ENCODE measurements around the gene HPS4.
A peak's percentile ranks its signal among the peaks of the same experiment; 100 is the strongest.

Gene HPS4

GRCh38 chr22:26481694-26482093 lies 1.9 kb downstream of the HPS4 start:
- no peaks in the 10 kb centered on the region for H3K9me3 ChIP-seq (replicated peaks in 1 of 11)
- H3K36me3 ChIP-seq = peaks cover 0 to 27% (median 3%) of the 10 kb centered on the region in 11 experiments; a peak in 6 of 22 replicates
- peak overlapping the region; percentile 85 to 97 (median 91); a peak in 21 of 22 replicates for H3K27ac ChIP-seq
- H3K27me3 ChIP-seq = no peaks in the 10 kb centered on the region
- peak overlapping the region; percentile 92 to 98 (median 96) for H3K4me2 ChIP-seq
- peaks cover 0 to 7% (median 0%) of the 10 kb centered on the region in 11 experiments; a peak in 2 of 22 replicates for H4K20me1 ChIP-seq
- peaks cover 38 to 90% (median 78%) of the 10 kb centered on the region in 10 experiments for H3K4me1 ChIP-seq
- peak overlapping the region; percentile 73 to 95 (median 76) for H3K4me3 ChIP-seq
- TF ChIP-seq Cebpa-rat (IDR thresholded peaks at IDR 0.05) = no peak
- H3K9ac ChIP-seq = peak overlapping the region; percentile 85 to 92 (median 90)

GRCh38 chr22:26481112-26481693 lies 2.4 kb downstream of the HPS4 start:
- TF ChIP-seq Cebpa-rat (IDR thresholded peaks at IDR 0.05) = peak in 1 of 11 experiments; percentile 29; a peak in 1 of 22 replicates
- H3K4me3 ChIP-seq = peak overlapping the region; percentile 73 to 95 (median 76)
- H3K4me2 ChIP-seq = peak overlapping the region; percentile 92 to 98 (median 96)
- H3K4me1 ChIP-seq = peaks cover 33 to 90% (median 78%) of the 10 kb centered on the region in 10 experiments
- peaks cover 0 to 7% (median 0%) of the 10 kb centered on the region in 11 experiments; a peak in 2 of 22 replicates for H4K20me1 ChIP-seq
- H3K27me3 ChIP-seq = no peaks in the 10 kb centered on the region
- H3K27ac ChIP-seq = peak overlapping the region in 10 of 11 experiments; percentile 85 to 97 (median 92); a peak in 21 of 22 replicates
- no peaks in the 10 kb centered on the region for H3K9me3 ChIP-seq (replicated peaks in 1 of 11)
- peaks cover 0 to 32% (median 8%) of the 10 kb centered on the region in 11 experiments; a peak in 10 of 22 replicates for H3K36me3 ChIP-seq
- peak overlapping the region; percentile 85 to 92 (median 90) for H3K9ac ChIP-seq

GRCh38 chr22:26480611-26480932 lies 3.0 kb downstream of the HPS4 start:
- Histone ChIP-seq H3K4me1 (peaks cover 27 to 90% (median 78%) of the 10 kb centered on the region in 10 experiments), H3K27ac (peak overlapping the region; percentile 48 to 97 (median 91); a peak in 21 of 22 replicates), H4K20me1 (peaks cover 0 to 7% (median 0%) of the 10 kb centered on the region in 11 experiments; a peak in 2 of 22 replicates), H3K27me3 (no peaks in the 10 kb centered on the region), H3K4me3 (peak overlapping the region; percentile 73 to 95 (median 76)), H3K9me3 (replicated peaks in 1 of 11) (no peaks in the 10 kb centered on the region), H3K36me3 (peaks cover 0 to 39% (median 12%) of the 10 kb centered on the region in 11 experiments; a peak in 14 of 22 replicates), H3K9ac (peak overlapping the region; percentile 85 to 92 (median 90)), H3K4me2 (peak overlapping the region; percentile 92 to 98 (median 96))
- no peak for TF ChIP-seq Cebpa-rat (IDR thresholded peaks at IDR 0.05)

- H4K20me1 ChIP-seq = peaks cover 0 to 7% (median 0%) of the 10 kb centered on the region in 11 experiments; a peak in 2 of 22 replicates
- H3K9me3 ChIP-seq (replicated peaks in 1 of 11) = no peaks in the 10 kb centered on the region
- H3K4me2 ChIP-seq = peak overlapping the region; percentile 92 to 98 (median 96)
- peak overlapping the region; percentile 85 to 92 (median 90) for H3K9ac ChIP-seq
- H3K36me3 ChIP-seq = peaks cover 0 to 44% (median 15%) of the 10 kb centered on the region in 11 experiments; a peak in 14 of 22 replicates
- peak overlapping the region; percentile 48 to 97 (median 91); a peak in 21 of 22 replicates for H3K27ac ChIP-seq
- TF ChIP-seq Cebpa-rat (IDR thresholded peaks at IDR 0.05) = peak in 4 of 11 experiments; percentile 16 to 33 (median 20); a peak in 2 of 22 replicates
- no peaks in the 10 kb centered on the region for H3K27me3 ChIP-seq
- peaks cover 21 to 90% (median 78%) of the 10 kb centered on the region in 10 experiments; a peak in 19 of 20 replicates for H3K4me1 ChIP-seq
- H3K4me3 ChIP-seq = peak overlapping the region; percentile 73 to 95 (median 76)
Measured at GRCh38 chr22:26479792-26480610, 3.6 kb downstream of the HPS4 start.

- no peak for TF ChIP-seq Cebpa-rat (IDR thresholded peaks at IDR 0.05)
- peak overlapping the region; percentile 92 to 98 (median 96) for H3K4me2 ChIP-seq
- no peaks in the 10 kb centered on the region for H3K9me3 ChIP-seq (replicated peaks in 1 of 11)
- H3K9ac ChIP-seq = peak overlapping the region; percentile 85 to 92 (median 90)
- H3K4me1 ChIP-seq = peaks cover 18 to 90% (median 78%) of the 10 kb centered on the region in 10 experiments
- peak overlapping the region; percentile 73 to 95 (median 76) for H3K4me3 ChIP-seq
- H3K27ac ChIP-seq = peak overlapping the region; percentile 48 to 97 (median 91); a peak in 21 of 22 replicates
- no peaks in the 10 kb centered on the region for H3K27me3 ChIP-seq
- H4K20me1 ChIP-seq = peaks cover 0 to 9% (median 0%) of the 10 kb centered on the region in 11 experiments; a peak in 6 of 22 replicates
- peaks cover 0 to 52% (median 21%) of the 10 kb centered on the region in 11 experiments; a peak in 16 of 22 replicates for H3K36me3 ChIP-seq
Measured at GRCh38 chr22:26479043-26479791, 4.4 kb downstream of the HPS4 start.

GRCh38 chr22:26477341-26477731 lies 6.2 kb downstream of the HPS4 start:
- Histone ChIP-seq H3K9ac (peak overlapping the region; percentile 8 to 92 (median 88); a peak in 19 of 22 replicates), H3K4me3 (peak overlapping the region in 9 of 10 experiments; percentile 23 to 95 (median 75); a peak in 18 of 20 replicates), H3K4me2 (peak overlapping the region; percentile 92 to 98 (median 96)), H3K4me1 (peaks cover 29 to 100% (median 86%) of the 10 kb centered on the region in 10 experiments), H3K36me3 (peaks cover 12 to 71% (median 40%) of the 10 kb centered on the region in 11 experiments), H3K9me3 (replicated peaks in 1 of 11) (no peaks in the 10 kb centered on the region), H4K20me1 (peaks cover 0 to 26% (median 12%) of the 10 kb centered on the region in 11 experiments; a peak in 7 of 22 replicates), H3K27ac (peak overlapping the region in 9 of 11 experiments; percentile 85 to 97 (median 94); a peak in 18 of 22 replicates), H3K27me3 (no peaks in the 10 kb centered on the region)
- no peak for TF ChIP-seq Cebpa-rat (IDR thresholded peaks at IDR 0.05)

- Histone ChIP-seq H3K4me3 (peak overlapping the region in 9 of 10 experiments; percentile 23 to 95 (median 75); a peak in 17 of 20 replicates), H3K27ac (peak overlapping the region in 9 of 11 experiments; percentile 85 to 97 (median 94); a peak in 18 of 22 replicates), H3K4me2 (peak overlapping the region; percentile 92 to 98 (median 96)), H3K27me3 (no peaks in the 10 kb centered on the region), H3K9me3 (replicated peaks in 1 of 11) (no peaks in the 10 kb centered on the region), H4K20me1 (peaks cover 0 to 32% (median 14%) of the 10 kb centered on the region in 11 experiments; a peak in 7 of 22 replicates), H3K9ac (peak overlapping the region; percentile 8 to 92 (median 88); a peak in 20 of 22 replicates), H3K36me3 (peaks cover 17 to 76% (median 45%) of the 10 kb centered on the region in 11 experiments), H3K4me1 (peaks cover 29 to 97% (median 84%) of the 10 kb centered on the region in 10 experiments)
- TF ChIP-seq Cebpa-rat (IDR thresholded peaks at IDR 0.05) = peak in 5 of 11 experiments; percentile 30 to 68 (median 52); a peak in 7 of 22 replicates
Measured at GRCh38 chr22:26476705-26477340, 6.8 kb downstream of the HPS4 start.
